Measurements from ENCODE around the gene NUP35. TPM values are rescaled to one million over a fixed set of nuclear protein-coding genes. Genes with fewer than 3 reads are reported as not detected.

The NUP35 gene
- total RNA-seq, 2 donors from 2014 or later = 5.0 to 6.6 TPM

GRCh38 chr2:183186296-183186695 is 62.1 kb downstream of the NUP35 start:
- TF ChIP-seq CTCF (IDR thresholded peaks at IDR 0.05) = no peak
- H3K9me3 ChIP-seq = peaks cover 0 to 10% of the 10 kb centered on the region in 2 donors
- no peaks in the 10 kb centered on the region for H3K4me1 ChIP-seq
- no peaks in the 10 kb centered on the region for H3K27me3 ChIP-seq
- no peak overlapping the region for H3K4me3 ChIP-seq
- H3K36me3 ChIP-seq = peaks cover 20% of the 10 kb centered on the region
- H3K27ac ChIP-seq = no peak overlapping the region
- DNase-seq (ENCODE audit: low spot score) = no peak

- Histone ChIP-seq H3K4me3 (no peak overlapping the region), H3K27ac (no peak overlapping the region), H3K4me1 (no peaks in the 10 kb centered on the region), H3K27me3 (no peaks in the 10 kb centered on the region), H3K36me3 (peaks cover 20% of the 10 kb centered on the region), H3K9me3 (peaks cover 0 to 10% of the 10 kb centered on the region in 2 donors)
- no peak for TF ChIP-seq CTCF (IDR thresholded peaks at IDR 0.05)
- no peak for DNase-seq (ENCODE audit: low spot score)
Observed at GRCh38 chr2:183186766-183187165, 62.5 kb downstream of the NUP35 start.

- H3K9me3 ChIP-seq = no peaks in the 10 kb centered on the region
- H3K4me1 ChIP-seq = no peaks in the 10 kb centered on the region
- no peak for TF ChIP-seq CTCF (IDR thresholded peaks at IDR 0.05)
- no peak overlapping the region for H3K4me3 ChIP-seq
- H3K36me3 ChIP-seq = peaks cover 11% of the 10 kb centered on the region
- H3K27ac ChIP-seq = no peak overlapping the region
- DNase-seq (ENCODE audit: low spot score) = no peak
- H3K27me3 ChIP-seq = no peaks in the 10 kb centered on the region
Observed at GRCh38 chr2:183192343-183192742, 68.1 kb downstream of the NUP35 start.

GRCh38 chr2:183193904-183194303 is 69.7 kb downstream of the NUP35 start:
- H3K36me3 ChIP-seq = peaks cover 2% of the 10 kb centered on the region

GRCh38 chr2:183195397-183195796 is 71.2 kb downstream of the NUP35 start:
- Histone ChIP-seq H3K27me3 (no peaks in the 10 kb centered on the region), H3K4me1 (no peaks in the 10 kb centered on the region), H3K27ac (no peak overlapping the region), H3K9me3 (no peaks in the 10 kb centered on the region), H3K36me3 (no peaks in the 10 kb centered on the region), H3K4me3 (no peak overlapping the region)
- DNase-seq (ENCODE audit: low spot score) = no peak
- TF ChIP-seq CTCF (IDR thresholded peaks at IDR 0.05) = no peak

More at GRCh38 chr2:183193904-183194303, 69.7 kb downstream of the NUP35 start:
- Histone ChIP-seq H3K27me3 (no peaks in the 10 kb centered on the region), H3K4me3 (no peak overlapping the region), H3K4me1 (no peaks in the 10 kb centered on the region), H3K9me3 (no peaks in the 10 kb centered on the region), H3K27ac (no peak overlapping the region)
- no peak for DNase-seq (ENCODE audit: low spot score)
- TF ChIP-seq CTCF (IDR thresholded peaks at IDR 0.05) = no peak

GRCh38 chr2:183195998-183196409 is 71.8 kb downstream of the NUP35 start:
- H3K4me1 ChIP-seq = no peaks in the 10 kb centered on the region
- no peaks in the 10 kb centered on the region for H3K9me3 ChIP-seq
- H3K27me3 ChIP-seq = no peaks in the 10 kb centered on the region
- no peaks in the 10 kb centered on the region for H3K36me3 ChIP-seq
- no peak for DNase-seq (ENCODE audit: low spot score)
- no peak overlapping the region for H3K4me3 ChIP-seq
- no peak for TF ChIP-seq CTCF (IDR thresholded peaks at IDR 0.05)
- H3K27ac ChIP-seq = no peak overlapping the region

Data from right atrium auricular region (tissue), 2 donors.